H1 (cell line): Measurements from ENCODE around the gene SDF2L1. TPM values are rescaled to one million over a fixed set of nuclear protein-coding genes. Genes with fewer than 3 reads are reported as not detected.

Experiments used
- CHD1 ChIP-seq: IDR thresholded peaks from 2 replicates; pipeline ENCODE4 v1.6.1; 2012; ENCODE audit warnings: low read depth, low read length, improper control_type of control experiment
- EZH2 ChIP-seq: fragments of 200-600 bp; sonication (generic); IDR thresholded peaks from 2 replicates; pipeline ENCODE4 v1.7.1; 2012; ENCODE audit warnings: low read depth, mild to moderate bottlenecking, moderate library complexity, low read length, inconsistent platforms; ENCODE audit not compliant: severe bottlenecking
- GABPA ChIP-seq: IDR thresholded peaks from 2 replicates; pipeline ENCODE4 v1.6.1; 2011; ENCODE audit warnings: mild to moderate bottlenecking, low read length, moderate library complexity, borderline replicate concordance; ENCODE audit not compliant: insufficient read depth
- NANOG ChIP-seq: IDR thresholded peaks from 2 replicates; pipeline ENCODE4 v1.6.1; 2011; ENCODE audit warnings: low read length, low read depth, mild to moderate bottlenecking, inconsistent platforms; ENCODE audit not compliant: insufficient read depth, poor library complexity, severe bottlenecking
- POLR2AphosphoS5 ChIP-seq: IDR thresholded peaks from 2 replicates; pipeline ENCODE4 v1.6.1; 2011; ENCODE audit warnings: low read depth, low read length
- RFX5 ChIP-seq: IDR thresholded peaks from 2 replicates; pipeline ENCODE4 v1.6.1; 2011; ENCODE audit warnings: low read depth, low read length, improper control_type of control experiment, borderline replicate concordance
- RXRA ChIP-seq: IDR thresholded peaks from 2 replicates; pipeline ENCODE4 v1.6.1; 2011; ENCODE audit warnings: low read depth, mild to moderate bottlenecking, low read length, moderate library complexity; ENCODE audit not compliant: insufficient read depth
- SP2 ChIP-seq: IDR thresholded peaks from 2 replicates; pipeline ENCODE4 v1.6.1; 2012; ENCODE audit warnings: mild to moderate bottlenecking, low read length, inconsistent platforms
- SUZ12 ChIP-seq: fragments of 200-600 bp; sonication (generic); IDR thresholded peaks from 2 replicates; pipeline ENCODE4 v1.6.1; 2012; ENCODE audit warnings: mild to moderate bottlenecking, inconsistent platforms, low read length, moderate library complexity, mixed read lengths
- polyA plus RNA-seq, 7 experiments: library from polyadenylated mRNA; depleted of rRNA in 3 of 7; stranded (reverse) in 5 of 7; unstranded in 2 of 7; fragments of >200 nt in 5 of 7; fragments of 200-250 nt in 2 of 7; gene quantifications; 1 replicate in 5 of 7; 2 replicates in 1 of 7; 4 replicates in 1 of 7; pipeline versions ENCODE4 v1.2.1 to v1.2.3, GENCODE V29; 2011 to 2013; ENCODE audit warnings: missing spikeins in 2 of 7, mixed read lengths in 2 of 7
- total RNA-seq: library from RNA; stranded (reverse); fragmentation: NEBNext Ultra II Directional; extraction: Animal tissue kit (Norgen Biotek cat#: 25700); gene quantifications from 2 replicates; pipeline ENCODE4 v1.2.1, GENCODE V29; 2021
- TF ChIP-seq, protein P1 (sequence below): fragments of 300-600 bp; sonication (generic); IDR thresholded peaks from 2 replicates; pipeline ENCODE4 v1.7.1; 2012; ENCODE audit warnings: low read length, moderate library complexity, mild to moderate bottlenecking, inconsistent platforms; ENCODE audit not compliant: insufficient replicate concordance
- TF ChIP-seq, protein P2 (sequence below): IDR thresholded peaks from 2 replicates; pipeline ENCODE4 v1.6.1; 2011; ENCODE audit warnings: low read depth, mild to moderate bottlenecking, low read length; ENCODE audit not compliant: insufficient read depth

SDF2L1 gene
- total and polyA plus RNA-seq, 2 of the 8 experiments (the other 6 are each of a cell fraction or from before 2014, with no cell fraction given): 51.1 to 59.6 TPM

DNA sequence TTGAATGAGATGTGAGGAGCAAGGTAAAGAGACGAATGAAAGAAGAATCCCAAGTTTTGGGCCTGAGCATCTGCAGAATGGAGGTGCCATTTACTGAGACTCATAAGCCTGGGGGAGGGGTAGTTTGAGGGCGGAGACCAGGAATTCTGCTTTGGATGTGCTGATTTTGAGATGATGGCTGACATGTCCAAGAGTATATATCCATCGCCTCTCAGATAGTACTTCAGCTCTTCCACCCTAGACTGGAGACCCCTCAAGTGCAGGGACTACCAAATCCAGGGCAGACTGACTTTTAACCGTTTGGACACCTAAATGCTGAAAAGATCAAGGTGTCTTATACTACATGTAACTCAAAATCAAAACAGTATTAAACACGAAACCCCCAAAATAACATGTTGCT lies 1.3 kb upstream of the SDF2L1 start (continued):
- TF ChIP-seq, protein P1, sequence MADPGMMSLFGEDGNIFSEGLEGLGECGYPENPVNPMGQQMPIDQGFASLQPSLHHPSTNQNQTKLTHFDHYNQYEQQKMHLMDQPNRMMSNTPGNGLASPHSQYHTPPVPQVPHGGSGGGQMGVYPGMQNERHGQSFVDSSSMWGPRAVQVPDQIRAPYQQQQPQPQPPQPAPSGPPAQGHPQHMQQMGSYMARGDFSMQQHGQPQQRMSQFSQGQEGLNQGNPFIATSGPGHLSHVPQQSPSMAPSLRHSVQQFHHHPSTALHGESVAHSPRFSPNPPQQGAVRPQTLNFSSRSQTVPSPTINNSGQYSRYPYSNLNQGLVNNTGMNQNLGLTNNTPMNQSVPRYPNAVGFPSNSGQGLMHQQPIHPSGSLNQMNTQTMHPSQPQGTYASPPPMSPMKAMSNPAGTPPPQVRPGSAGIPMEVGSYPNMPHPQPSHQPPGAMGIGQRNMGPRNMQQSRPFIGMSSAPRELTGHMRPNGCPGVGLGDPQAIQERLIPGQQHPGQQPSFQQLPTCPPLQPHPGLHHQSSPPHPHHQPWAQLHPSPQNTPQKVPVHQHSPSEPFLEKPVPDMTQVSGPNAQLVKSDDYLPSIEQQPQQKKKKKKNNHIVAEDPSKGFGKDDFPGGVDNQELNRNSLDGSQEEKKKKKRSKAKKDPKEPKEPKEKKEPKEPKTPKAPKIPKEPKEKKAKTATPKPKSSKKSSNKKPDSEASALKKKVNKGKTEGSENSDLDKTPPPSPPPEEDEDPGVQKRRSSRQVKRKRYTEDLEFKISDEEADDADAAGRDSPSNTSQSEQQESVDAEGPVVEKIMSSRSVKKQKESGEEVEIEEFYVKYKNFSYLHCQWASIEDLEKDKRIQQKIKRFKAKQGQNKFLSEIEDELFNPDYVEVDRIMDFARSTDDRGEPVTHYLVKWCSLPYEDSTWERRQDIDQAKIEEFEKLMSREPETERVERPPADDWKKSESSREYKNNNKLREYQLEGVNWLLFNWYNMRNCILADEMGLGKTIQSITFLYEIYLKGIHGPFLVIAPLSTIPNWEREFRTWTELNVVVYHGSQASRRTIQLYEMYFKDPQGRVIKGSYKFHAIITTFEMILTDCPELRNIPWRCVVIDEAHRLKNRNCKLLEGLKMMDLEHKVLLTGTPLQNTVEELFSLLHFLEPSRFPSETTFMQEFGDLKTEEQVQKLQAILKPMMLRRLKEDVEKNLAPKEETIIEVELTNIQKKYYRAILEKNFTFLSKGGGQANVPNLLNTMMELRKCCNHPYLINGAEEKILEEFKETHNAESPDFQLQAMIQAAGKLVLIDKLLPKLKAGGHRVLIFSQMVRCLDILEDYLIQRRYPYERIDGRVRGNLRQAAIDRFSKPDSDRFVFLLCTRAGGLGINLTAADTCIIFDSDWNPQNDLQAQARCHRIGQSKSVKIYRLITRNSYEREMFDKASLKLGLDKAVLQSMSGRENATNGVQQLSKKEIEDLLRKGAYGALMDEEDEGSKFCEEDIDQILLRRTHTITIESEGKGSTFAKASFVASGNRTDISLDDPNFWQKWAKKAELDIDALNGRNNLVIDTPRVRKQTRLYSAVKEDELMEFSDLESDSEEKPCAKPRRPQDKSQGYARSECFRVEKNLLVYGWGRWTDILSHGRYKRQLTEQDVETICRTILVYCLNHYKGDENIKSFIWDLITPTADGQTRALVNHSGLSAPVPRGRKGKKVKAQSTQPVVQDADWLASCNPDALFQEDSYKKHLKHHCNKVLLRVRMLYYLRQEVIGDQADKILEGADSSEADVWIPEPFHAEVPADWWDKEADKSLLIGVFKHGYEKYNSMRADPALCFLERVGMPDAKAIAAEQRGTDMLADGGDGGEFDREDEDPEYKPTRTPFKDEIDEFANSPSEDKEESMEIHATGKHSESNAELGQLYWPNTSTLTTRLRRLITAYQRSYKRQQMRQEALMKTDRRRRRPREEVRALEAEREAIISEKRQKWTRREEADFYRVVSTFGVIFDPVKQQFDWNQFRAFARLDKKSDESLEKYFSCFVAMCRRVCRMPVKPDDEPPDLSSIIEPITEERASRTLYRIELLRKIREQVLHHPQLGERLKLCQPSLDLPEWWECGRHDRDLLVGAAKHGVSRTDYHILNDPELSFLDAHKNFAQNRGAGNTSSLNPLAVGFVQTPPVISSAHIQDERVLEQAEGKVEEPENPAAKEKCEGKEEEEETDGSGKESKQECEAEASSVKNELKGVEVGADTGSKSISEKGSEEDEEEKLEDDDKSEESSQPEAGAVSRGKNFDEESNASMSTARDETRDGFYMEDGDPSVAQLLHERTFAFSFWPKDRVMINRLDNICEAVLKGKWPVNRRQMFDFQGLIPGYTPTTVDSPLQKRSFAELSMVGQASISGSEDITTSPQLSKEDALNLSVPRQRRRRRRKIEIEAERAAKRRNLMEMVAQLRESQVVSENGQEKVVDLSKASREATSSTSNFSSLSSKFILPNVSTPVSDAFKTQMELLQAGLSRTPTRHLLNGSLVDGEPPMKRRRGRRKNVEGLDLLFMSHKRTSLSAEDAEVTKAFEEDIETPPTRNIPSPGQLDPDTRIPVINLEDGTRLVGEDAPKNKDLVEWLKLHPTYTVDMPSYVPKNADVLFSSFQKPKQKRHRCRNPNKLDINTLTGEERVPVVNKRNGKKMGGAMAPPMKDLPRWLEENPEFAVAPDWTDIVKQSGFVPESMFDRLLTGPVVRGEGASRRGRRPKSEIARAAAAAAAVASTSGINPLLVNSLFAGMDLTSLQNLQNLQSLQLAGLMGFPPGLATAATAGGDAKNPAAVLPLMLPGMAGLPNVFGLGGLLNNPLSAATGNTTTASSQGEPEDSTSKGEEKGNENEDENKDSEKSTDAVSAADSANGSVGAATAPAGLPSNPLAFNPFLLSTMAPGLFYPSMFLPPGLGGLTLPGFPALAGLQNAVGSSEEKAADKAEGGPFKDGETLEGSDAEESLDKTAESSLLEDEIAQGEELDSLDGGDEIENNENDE: no peak
- TF ChIP-seq EZH2 (no peak), SUZ12 (no peak), SP2 (no peak), GABPA (no peak), POLR2AphosphoS5 (no peak), RXRA (no peak), RFX5 (no peak), CHD1 (no peak), NANOG (no peak)
- TF ChIP-seq, protein P2, sequence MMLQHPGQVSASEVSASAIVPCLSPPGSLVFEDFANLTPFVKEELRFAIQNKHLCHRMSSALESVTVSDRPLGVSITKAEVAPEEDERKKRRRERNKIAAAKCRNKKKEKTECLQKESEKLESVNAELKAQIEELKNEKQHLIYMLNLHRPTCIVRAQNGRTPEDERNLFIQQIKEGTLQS: no peak
